ENCODE data around the gene SUSD6. TPM values are rescaled to one million over a fixed set of nuclear protein-coding genes. Genes with fewer than 3 reads are reported as not detected.

The SUSD6 gene
- total RNA-seq, 1 donor from 2014 or later, result 67.1 TPM

DNA sequence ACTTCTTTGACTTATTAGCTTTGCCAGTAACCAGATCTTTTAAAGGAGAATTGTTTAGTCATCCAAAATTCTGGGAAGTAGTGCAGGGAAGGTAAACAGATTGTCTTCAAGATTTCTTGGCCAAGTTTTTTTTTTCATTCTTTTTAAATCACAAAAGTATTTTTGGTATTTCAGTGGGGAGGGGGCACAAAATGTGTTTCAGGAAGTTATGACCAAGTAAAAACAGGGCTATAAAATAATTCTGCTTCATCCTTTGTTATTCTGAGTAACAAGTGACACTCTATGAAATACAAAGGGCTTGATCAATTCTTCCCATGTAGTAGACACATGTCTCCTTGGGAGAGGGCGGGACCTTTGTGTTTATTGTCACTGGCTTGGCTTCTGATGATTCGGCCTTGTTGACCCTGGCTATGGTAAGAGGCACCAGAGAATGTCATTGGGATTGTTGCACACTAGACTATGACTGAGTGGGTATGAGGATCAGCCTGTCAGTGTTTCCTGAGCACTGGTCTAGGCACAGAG is 55.4 kb downstream of the SUSD6 start:
- H3K9me3 Mint-ChIP-seq, result no peaks in the 10 kb centered on the region
- peak overlapping the region; percentile 62 for H3K4me3 Mint-ChIP-seq
- peaks cover 39% of the 10 kb centered on the region for H3K36me3 Mint-ChIP-seq (ENCODE audit: low read depth)
- CTCF ChIA-PET, result interaction anchor here (2.1 kb wide), 1 partner anchor 62 kb away, joined by 6 read pairs; no protein-coding TSS in a partner anchor
- TF ChIP-seq, protein P1, sequence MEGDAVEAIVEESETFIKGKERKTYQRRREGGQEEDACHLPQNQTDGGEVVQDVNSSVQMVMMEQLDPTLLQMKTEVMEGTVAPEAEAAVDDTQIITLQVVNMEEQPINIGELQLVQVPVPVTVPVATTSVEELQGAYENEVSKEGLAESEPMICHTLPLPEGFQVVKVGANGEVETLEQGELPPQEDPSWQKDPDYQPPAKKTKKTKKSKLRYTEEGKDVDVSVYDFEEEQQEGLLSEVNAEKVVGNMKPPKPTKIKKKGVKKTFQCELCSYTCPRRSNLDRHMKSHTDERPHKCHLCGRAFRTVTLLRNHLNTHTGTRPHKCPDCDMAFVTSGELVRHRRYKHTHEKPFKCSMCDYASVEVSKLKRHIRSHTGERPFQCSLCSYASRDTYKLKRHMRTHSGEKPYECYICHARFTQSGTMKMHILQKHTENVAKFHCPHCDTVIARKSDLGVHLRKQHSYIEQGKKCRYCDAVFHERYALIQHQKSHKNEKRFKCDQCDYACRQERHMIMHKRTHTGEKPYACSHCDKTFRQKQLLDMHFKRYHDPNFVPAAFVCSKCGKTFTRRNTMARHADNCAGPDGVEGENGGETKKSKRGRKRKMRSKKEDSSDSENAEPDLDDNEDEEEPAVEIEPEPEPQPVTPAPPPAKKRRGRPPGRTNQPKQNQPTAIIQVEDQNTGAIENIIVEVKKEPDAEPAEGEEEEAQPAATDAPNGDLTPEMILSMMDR (IDR thresholded peaks at IDR 0.05), result no peak
- peak overlapping the region; percentile 84 for H3K27ac Mint-ChIP-seq
- POLR2A ChIA-PET, result interaction anchor here (0.7 to 3.2 kb wide), 5 partner anchors 13 to 55 kb away, joined by 3 to 14 read pairs (median 9); partner anchors contain the start of gene SUSD6
- intact Hi-C loops (cut with micrococcal nuclease), result loop anchor here (2.0 kb wide), 1 partner anchor 24 kb away; no protein-coding TSS in a partner anchor
- no peak for DNase-seq
- peaks cover 98% of the 10 kb centered on the region for H3K4me1 Mint-ChIP-seq
- ATAC-seq (ENCODE audit: low read depth), result no peak
- H3K27me3 Mint-ChIP-seq, result no peaks in the 10 kb centered on the region

DNA sequence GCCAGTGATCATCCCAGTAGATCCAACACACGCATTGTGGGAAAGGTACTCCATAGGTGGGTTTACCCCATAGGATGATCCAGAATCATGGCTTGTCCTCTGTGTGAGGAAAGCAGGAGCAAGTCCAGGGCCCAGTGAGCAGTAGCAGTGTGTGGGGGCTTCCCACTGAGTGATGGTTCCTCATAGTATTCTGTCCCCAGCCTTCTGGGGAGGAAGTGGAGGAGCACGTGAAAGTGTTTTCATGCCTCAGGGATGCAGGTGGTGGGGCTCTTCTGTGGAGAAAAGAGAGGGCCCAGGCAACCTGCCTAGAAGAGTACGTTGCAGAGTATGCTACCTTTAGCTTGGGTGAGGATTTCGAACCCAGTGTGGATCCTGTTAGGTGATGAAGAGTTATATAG is 56.5 kb downstream of the SUSD6 start:
- peak overlapping the region; percentile 61 for H3K4me3 Mint-ChIP-seq
- no peak for DNase-seq
- ATAC-seq (ENCODE audit: low read depth), result peak; percentile 45
- peak overlapping the region; percentile 84 for H3K27ac Mint-ChIP-seq
- TF ChIP-seq, protein P1 (IDR thresholded peaks at IDR 0.05), result no peak
- intact Hi-C loops (cut with micrococcal nuclease), result loop anchor here (2.0 kb wide), 2 partner anchors 17 to 25 kb away; no protein-coding TSS in a partner anchor
- peaks cover 36% of the 10 kb centered on the region for H3K36me3 Mint-ChIP-seq (ENCODE audit: low read depth)
- no peaks in the 10 kb centered on the region for H3K9me3 Mint-ChIP-seq
- POLR2A ChIA-PET, result interaction anchor here (0.7 to 3.2 kb wide), 8 partner anchors 9 to 56 kb away, joined by 4 to 14 read pairs (median 6); partner anchors contain the start of gene SUSD6
- H3K4me1 Mint-ChIP-seq, result peaks cover 99% of the 10 kb centered on the region
- CTCF ChIA-PET, result interaction anchor here (1.5 kb wide), 1 partner anchor 56 kb away, joined by 4 read pairs; no protein-coding TSS in a partner anchor
- no peaks in the 10 kb centered on the region for H3K27me3 Mint-ChIP-seq

DNA sequence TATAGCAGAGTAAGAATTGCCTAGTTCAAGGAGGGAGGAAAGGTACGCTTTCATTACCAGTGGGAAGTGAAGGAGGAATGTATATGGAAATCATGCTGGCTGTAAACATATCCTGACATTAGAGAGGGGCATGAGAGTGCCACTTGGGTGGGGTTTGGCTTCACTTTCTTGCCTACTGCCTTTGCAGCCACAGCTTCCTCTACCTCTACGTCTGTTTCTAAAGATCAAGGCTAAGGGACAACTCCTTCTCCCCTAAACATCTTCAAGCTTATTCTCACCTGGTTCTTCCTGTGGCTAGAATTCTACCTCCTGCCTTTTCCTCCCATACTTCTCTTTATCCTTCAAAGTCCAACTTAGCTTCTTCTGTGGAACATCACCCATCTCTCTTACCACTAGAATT is 58.0 kb downstream of the SUSD6 start:
- ATAC-seq (ENCODE audit: low read depth) (no peak), DNase-seq (no peak)
- TF ChIP-seq, protein P1 (IDR thresholded peaks at IDR 0.05), result no peak
- Mint-ChIP-seq H3K36me3 (ENCODE audit: low read depth) (peaks cover 35% of the 10 kb centered on the region), H3K4me3 (no peak overlapping the region), H3K4me1 (peaks cover 99% of the 10 kb centered on the region), H3K27me3 (no peaks in the 10 kb centered on the region), H3K27ac (peak overlapping the region; percentile 62), H3K9me3 (no peaks in the 10 kb centered on the region)
- CTCF ChIA-PET, result interaction anchor here (1.5 kb wide), 1 partner anchor 57 kb away, joined by 4 read pairs; no protein-coding TSS in a partner anchor
- POLR2A ChIA-PET, result interaction anchor here (0.5 to 3.2 kb wide), 8 partner anchors 8 to 86 kb away, joined by 3 to 14 read pairs (median 6); no protein-coding TSS in a partner anchor
- intact Hi-C loops (cut with micrococcal nuclease), result loop anchor here (2.0 kb wide), 1 partner anchor 15 kb away; no protein-coding TSS in a partner anchor

DNA sequence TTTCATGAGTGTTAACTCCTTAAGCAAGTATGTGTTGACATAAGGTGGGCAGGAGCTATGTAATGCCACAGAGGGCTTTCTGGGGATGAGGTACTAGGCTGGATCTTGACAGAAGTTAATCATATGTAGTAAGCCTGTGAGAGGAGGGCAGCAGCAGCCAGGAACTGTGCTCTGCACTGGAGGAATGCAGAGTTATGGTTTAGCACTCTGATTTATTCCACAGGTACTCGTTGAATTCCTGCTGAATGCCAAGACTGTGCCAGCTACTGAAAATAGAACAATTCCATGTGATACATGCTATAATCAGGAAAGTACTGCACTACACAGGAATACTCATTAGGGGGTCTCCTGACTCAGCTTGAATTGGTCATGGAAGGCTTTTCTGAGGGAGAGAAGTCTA is 58.7 kb downstream of the SUSD6 start:
- TF ChIP-seq, protein P1 (IDR thresholded peaks at IDR 0.05), result no peak
- peaks cover 99% of the 10 kb centered on the region for H3K4me1 Mint-ChIP-seq
- H3K36me3 Mint-ChIP-seq (ENCODE audit: low read depth), result peaks cover 37% of the 10 kb centered on the region
- peak overlapping the region; percentile 62 for H3K27ac Mint-ChIP-seq
- intact Hi-C loops (cut with micrococcal nuclease), result loop anchor here (5.0 kb wide), 1 partner anchor 37 kb away; no protein-coding TSS in a partner anchor
- H3K9me3 Mint-ChIP-seq, result no peaks in the 10 kb centered on the region
- no peak for ATAC-seq (ENCODE audit: low read depth)
- no peak overlapping the region for H3K4me3 Mint-ChIP-seq
- no peak for DNase-seq
- CTCF ChIA-PET, result no interaction called here
- H3K27me3 Mint-ChIP-seq, result no peaks in the 10 kb centered on the region
- POLR2A ChIA-PET, result interaction anchor here (0.5 to 1.0 kb wide), 5 partner anchors 9 to 85 kb away, joined by 3 to 5 read pairs (median 3); no protein-coding TSS in a partner anchor
